NCI-H2196 (cell line): ENCODE data around the gene FOXP2.
"Not testable (repeated sequence)": the region's sequence is repeated elsewhere in the genome, so short reads cannot be mapped to it uniquely, and the experiment has no call there.

ENCODE experiments used
- DNase-seq: peaks from one replicate; lab custom pipeline; 2025; ENCODE audit not compliant: unreplicated experiment; lab: John Stamatoyannopoulos, UW

The FOXP2 gene

DNA sequence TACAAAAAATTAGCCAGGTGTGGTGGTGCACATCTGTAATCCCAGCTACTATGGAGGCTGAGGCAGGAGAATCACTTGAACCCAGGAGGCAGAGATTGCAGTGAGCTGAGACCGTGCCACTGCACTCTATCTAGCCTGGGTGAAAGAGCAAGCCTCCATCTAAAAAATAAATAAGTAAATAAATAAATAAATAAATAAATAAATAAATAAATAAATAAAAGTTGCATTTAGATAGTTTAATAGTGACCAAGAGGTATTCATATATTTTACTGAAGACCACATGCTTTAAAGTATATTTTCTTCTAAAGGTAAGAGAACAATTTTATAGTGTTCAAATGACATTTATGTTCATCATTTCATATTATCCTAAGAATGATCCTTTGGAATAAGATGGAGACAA, 82.9 kb downstream of the FOXP2 start:
- DNase-seq: not testable (repeated sequence)

DNA sequence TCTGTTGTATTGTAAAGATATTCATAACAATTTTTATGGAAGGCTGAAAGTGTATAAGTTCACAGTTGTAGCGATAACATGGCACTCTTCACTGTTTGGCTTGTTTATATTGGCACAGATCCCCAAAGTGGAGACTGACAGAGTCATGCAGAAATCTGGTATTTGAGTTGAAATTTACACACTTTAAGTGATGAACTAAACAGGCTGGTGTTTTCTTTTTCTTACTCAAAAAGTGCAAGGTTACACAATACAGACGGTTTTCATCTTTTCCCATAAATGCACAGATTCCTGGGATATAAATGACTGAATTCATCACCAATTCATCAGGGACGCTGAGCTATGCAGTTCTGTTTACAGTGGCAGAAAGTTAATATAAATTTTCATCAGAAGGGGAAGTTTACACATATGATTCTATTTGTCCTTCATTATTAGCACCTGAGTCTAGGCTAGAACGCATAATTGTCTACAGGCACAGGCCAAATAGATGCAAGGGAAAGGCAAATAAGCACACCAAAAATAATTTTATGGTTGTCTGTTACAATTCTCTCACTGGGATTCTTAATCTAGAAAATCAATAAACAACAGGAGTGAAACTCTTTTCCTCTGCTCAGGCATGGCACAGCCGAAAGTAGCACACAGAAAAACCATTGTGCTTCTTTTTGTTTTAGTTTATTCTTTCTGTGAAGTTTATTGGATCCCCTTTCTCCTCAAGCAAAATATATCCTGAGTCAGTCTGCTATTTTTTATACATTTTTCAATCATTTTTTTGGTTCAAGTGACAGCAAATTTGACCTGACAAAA, 88.0 kb downstream of the FOXP2 start:
- DNase-seq: no peak

DNA sequence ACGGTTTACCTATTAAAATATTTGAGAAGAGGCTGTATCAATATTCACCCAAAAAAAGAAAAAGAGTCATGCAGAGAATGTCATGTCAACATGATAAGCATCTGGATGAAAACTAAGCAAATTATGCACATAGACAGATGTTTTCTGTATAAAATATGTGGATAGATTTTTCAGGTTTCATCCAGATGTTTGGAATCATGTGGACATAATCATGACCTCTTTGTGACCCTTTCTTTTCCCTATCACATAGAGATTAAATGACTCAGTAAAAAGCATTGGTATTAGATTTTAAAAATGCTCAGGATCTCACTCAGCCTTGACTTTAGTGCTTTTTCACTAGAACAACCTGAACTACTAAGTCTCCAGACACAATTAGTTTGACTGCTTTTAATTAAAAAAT, 90.0 kb downstream of the FOXP2 start:
- no peak for DNase-seq

DNA sequence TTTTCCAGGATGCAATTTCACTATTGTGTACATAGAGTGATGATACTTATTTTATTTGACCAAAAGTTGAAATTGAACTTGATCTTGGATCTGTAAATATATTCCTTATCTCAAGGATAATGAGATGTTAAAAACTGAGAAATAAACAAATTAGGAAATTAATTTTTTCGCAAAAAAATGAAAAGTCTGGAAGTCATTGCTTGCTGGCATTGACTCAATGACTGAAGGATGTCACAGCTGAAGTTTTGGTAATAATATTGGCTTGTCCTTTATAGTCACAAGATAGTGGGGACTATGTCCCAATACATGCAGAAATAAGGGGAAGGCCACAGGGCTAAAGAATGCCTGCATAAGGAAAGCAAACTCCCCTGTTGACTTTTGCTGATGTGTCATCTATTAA, 92.8 kb downstream of the FOXP2 start:
- no peak for DNase-seq

DNA sequence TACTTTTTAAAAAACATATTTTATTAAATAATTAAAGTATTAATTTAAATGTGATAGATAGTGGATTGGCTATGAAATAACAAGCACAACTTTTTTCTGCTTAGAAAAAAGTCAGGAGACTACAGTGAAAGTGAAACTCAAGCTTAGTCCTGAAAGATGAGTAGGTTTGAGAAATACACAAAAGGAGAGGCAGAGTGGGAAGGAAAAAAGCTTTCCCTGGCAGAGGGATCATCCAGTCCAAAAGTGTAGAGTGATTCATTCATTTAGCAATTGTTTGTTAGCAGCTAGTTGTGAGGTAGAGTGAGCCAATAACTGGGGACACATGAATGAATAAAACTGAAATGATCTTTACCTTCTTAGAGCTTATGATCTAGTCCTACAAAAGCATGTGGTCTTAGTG, 93.5 kb downstream of the FOXP2 start:
- DNase-seq: no peak

DNA sequence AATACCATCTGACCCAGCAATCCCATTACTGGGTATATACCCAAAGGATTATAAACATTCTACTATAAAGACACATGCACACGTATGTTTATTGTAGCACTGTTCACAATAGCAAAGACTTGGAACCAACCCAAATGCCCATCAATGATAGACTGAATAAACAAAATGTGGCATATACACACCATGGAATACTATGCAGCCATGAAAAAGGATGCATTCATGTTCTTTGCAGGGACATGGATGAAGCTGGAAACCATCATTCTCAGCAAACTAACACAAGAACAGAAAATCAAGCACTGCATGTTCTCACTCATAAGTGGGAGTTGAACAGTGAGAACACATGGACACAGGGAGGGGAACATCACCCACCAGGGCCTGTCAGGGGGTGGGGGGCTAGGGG, 96.2 kb downstream of the FOXP2 start:
- not testable (repeated sequence) for DNase-seq

DNA sequence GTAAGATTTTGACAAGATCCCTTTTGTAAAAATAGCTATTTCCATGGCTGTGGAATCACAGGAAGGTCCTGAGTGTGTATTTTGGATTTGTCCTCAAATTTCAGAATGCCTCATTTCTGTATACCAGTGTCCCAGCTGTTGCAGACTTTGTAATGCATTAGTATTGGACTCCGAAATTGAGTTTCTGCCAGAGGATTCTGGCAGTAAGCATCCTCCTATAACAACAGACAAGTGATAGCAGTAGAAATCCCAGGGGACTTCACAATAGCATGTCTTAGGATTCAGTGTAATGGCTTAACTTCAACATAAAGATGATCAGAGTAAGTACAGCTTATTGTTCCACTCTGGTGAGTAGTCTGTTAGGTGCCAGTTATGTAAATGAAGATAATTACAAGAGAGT, 104.6 kb downstream of the FOXP2 start:
- DNase-seq: no peak

DNA sequence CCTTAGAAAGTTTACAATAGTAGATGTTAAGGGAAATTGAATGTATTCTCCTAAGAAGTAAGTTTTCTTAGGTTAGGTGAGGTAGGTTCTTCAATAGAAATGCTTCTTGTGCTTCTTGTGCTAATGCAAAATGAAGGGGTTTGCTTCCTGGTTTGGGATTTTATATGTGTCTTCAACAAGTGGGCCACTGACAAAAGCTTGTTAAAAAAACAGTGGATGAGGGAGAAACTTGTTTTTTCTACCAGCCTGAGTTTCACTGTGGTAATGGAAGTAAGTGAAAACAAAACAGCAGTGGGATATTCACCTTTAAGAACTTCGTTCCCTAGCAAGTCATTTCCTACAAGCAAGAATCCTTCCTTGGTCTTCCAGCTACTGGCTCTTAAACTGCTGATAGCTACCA, 107.5 kb downstream of the FOXP2 start:
- no peak for DNase-seq

DNA sequence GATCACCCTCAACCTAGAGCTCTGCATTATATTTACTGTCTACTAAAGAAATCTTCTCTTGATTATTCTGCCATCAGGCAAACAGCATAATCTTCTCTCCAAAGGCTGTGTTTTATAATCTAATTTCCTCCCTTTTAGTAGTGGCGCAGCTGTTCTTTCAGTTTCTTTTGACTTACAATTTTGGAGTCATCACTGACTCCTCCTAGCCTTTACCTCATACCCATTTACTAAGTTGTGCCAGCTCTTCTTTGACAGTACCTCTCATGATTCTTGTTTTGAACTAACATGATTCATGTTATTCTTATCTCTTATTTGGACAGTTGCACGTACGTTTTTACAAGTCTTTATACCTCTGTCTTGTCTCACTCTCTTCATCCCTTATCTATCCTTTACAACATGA, 113.0 kb downstream of the FOXP2 start:
- DNase-seq: no peak

DNA sequence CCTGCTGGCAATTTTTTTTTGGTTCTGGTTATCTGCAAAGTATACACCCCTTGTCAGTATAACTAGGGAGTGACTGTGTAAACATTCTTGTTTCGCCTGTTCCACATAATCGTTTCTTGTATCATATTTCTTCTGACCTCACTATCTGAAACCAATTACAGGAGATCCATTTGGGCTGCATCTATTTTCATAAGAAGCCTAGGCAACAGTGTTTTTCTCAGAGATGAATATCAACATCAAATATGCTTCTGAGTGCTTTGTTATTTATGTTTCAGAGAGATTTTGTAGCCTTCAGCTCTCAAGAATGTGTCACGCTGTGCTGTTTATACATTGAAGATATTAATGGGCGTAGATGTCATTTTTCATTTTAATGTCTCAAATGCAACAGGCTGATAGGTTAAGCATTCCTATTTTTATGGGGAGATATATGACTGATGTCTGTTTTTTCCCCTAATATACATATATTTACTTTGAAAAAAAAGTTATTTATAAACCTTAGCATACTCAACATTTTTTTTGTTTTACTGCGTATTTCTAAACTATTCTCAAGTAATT, 115.5 kb downstream of the FOXP2 start:
- no peak for DNase-seq

DNA sequence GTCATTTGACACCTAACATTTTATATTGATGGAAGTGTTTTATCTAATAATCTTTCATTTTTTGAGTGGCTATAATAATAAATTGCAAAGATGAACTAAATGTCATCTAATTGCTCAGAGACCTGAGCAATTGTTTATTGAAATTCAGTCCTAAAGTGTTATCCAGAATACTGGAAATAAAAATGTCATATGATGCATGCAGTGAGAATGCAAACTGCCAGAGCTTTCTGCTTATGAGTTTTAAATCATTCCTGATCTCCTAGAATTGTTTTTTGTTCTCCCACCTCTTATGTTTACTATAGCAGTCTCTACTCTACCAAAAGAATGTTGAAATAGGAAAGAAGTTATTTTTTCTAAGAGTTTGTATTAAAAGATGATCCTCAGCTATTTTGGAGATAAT, 116.7 kb downstream of the FOXP2 start:
- DNase-seq: no peak

DNA sequence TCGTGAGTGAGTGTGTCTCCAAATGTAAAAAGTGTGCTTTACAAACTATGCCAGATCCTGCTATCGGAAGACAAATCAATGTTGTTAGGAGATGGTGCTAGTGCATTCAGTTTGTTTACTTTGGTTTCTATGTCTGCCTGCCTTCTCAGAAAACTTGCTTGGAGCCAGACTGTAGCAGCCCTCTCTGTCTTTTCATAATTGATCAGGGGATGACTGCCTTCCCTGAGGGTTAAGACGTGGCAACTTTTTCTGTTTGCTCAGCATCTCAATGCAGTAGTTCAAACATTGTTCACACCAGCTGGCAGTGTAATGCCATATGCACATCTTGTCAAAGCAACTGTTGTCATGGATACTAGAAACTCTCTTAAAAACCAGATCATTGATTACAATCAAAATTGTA, 118.5 kb downstream of the FOXP2 start:
- no peak for DNase-seq

DNA sequence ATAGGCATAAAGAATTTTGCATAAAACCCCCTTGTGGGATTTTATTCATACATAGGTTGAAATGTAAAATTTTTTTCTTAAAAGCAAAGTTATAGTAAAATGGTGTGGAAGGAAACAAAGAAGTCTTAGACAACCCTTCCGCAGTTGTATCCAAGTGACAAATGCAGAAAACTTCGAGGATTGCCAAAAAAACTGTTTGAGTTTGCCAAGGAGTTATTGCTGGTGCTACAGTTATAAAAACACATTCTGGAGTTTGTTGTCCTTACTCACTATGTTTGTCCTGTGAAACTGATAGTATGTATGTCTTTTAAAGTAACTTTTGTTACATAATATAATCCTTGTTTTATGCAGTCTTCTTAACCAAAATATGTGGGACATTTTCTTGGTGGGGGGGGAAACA, 120.3 kb downstream of the FOXP2 start:
- DNase-seq: no peak

DNA sequence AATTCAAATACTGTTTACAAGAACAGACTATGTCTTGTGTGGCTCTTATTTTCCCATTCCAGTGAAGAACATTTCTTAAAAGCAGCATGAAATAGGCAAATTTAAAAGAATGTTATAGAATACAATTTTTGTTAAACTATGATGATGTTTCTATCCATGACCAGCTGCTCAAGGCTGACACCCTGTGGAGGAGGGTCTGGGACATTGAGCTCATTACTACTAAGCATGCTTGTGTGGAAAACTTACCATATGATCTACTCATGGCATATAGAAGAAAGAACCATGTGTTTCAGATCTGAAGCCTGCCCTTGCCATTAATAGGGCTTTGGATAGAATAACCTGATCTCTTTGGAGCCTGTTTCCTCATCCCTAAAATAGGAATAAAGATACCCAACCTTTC, 125.0 kb downstream of the FOXP2 start:
- no peak for DNase-seq

DNA sequence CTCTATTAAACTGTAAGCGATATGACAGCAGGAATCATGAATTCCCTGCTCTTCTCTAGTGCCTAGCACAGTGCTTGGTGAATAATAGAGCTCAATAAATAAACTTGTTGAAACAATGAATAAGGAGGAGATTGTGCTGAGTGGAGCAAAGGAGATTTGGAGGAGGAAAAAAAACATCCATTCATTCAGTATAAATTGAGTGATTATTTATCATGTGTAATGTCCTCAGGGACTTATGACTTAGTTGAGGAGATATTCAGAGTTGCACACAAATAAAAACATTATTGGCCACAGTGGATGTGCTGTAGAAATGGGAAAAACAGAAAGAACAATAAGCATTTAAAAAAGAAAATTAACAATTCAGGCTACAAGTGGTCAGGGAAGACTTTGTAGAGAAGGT, 125.7 kb downstream of the FOXP2 start:
- no peak for DNase-seq

DNA sequence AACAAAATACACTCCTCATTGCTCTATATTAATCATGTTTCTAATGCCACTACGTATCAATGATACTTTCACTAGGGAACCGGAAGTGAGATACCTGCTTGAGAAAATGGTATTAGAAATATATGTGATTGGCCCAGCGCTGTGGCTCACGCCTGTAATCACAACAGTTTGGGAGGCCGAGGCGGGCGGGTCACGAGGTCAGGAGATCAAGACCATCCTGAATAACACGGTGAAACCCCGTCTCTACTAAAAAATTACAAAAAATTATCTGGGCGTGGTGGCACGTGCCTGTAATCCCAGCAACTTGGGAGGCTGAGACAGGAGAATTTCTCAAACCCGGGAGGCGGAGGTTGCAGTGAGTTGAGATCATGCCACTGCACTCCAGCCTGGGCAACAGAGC, 132.7 kb downstream of the FOXP2 start:
- not testable (repeated sequence) for DNase-seq

DNA sequence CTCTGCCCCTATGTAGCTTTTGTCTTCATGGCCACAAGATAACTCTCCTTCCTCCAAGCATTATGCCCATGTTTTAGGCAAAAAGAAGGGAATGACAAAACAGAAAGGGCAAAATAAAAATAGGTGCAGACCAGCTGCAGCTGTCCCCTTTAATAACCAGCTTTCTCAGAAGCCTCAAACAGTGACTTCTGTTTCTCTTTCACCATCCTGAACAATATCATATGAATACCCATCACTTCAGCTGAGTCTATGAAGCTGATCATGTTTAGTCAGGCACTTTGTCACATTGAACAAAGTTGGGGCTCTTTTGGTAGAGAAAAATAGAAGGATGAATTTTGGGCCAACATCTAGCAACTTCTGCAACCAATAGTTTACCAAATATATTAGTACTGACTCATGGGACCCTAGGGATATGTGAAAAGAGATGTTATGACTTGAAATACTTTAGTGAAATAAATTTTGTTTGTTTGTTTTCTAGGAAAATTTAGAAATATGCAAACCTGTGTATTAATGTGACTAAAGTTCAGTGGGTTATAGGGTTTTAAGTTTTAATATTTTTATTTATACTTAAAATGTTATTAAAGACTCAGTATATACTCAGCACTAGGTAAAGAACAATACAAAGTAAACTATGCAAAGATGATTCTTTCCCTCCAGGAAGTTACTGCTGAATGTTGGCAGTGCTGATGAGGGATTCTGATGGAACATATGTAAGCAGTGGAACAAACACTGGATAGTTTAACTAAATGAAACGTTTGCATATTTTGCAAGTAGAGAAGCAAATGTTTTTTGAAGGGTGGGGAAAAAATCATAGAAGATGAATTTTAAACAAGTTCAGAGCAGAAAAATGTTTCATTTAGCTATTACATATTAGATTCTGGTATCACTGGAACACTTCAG, 133.7 kb downstream of the FOXP2 start:
- DNase-seq: no peak

DNA sequence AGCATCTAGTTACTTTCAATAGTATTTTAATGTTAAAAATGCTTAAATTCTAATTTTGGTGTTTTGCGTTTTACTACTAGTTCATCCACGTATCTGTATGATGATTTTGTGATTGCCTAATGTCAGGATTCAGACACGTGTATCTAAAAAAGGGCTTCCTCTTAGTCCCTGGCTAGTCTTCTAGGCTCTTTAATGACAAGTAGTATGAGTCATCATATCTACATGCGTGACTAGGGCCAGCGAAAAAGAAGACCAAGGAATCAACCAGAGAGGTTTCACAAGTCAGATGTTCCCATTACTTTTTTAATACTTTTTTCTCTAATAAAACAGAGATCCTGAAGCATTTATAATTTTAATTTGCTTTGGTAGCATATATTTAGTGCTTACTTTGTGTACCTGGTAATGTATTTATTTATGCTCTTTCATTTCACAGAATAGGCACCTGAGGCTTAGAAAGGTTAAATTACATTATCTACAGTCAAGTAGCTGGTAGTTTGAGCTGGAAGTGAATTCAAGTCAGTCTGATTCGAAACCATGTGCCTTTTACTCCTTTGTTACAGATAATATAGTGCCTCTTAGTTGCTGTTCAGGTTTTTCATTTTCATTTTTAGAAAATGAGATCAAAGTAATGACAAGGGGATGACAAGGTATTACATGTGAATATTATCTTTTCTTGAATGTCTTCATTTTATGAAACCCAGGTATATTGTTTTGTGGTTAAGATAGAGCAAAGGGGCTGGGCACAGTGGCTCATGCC, 140.3 kb downstream of the FOXP2 start:
- no peak for DNase-seq

DNA sequence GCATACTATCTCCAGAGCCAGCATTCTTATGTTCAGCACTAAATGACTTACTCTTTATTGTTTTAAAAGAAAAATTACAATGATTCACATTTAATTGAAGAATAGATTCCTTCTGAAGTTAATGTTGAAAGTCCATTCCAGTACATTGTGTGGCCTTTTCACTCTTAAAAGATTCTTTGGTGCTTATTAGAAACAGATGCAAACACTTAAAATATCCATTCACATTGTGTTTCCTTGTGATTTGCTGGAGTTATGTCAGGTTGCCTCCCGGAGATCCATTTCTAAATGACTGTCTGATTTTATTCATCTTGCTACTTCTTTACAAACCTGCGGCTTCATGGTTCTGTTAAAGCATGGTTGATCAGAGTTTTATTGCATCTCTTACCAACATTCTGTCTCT, 152.8 kb downstream of the FOXP2 start:
- DNase-seq: no peak

DNA sequence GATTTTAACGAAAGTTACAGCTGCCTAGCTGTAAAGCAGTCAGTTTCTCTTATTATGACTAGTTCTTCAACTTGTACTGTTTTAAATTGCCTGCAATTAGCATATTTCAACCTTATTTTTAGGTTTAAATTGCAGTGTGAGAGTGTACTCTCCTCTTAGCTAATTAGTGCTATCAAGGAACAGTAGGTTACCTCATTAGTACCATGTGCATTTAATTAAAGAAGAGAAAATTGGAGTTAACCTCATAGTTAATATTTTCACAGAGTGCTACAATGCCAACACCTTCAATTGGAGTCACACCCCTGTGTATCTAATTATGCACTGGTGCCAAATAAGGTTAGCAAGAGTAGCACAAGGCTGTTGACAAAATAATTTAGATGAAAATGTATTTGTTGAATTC, 154.6 kb downstream of the FOXP2 start:
- DNase-seq: no peak

DNA sequence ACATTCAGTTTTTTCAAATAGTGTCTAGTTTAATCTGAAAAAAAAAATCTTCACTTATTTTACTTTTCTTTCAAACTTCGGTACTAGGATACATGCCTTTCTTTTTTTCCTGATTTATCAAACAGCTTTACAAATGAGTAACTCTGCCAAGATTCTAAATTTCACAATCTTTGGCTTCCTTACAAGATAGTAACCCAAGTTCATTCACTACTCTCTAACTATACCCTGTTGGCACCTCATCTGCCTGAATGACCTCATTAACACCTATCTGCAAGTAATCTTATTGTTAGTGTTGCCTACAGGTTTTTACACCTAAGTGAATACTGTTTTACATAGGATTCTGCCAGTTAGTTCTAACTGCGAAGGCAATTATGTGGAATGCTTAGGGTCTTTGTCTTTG, 159.8 kb downstream of the FOXP2 start:
- DNase-seq: no peak
